NT2/D1 (cell line): Measurements from ENCODE around the gene SNAP29.
"Not testable (repeated sequence)": the region's sequence is repeated elsewhere in the genome, so short reads cannot be mapped to it uniquely, and the experiment has no call there.

Experiments
- SUZ12 ChIP-seq: IDR thresholded peaks from 2 replicates; pipeline ENCODE4 v1.6.1; 2011; ENCODE audit not compliant: insufficient read length, insufficient read depth; ENCODE audit errors: extremely low read depth
- YY1 ChIP-seq: IDR thresholded peaks from 2 replicates; pipeline ENCODE4 v1.6.1; 2011; ENCODE audit not compliant: insufficient read length, insufficient read depth
- ZNF274 ChIP-seq: IDR thresholded peaks from 2 replicates; pipeline ENCODE4 v1.6.1; 2011; ENCODE audit warnings: mild to moderate bottlenecking, low read depth, low read length

DNA sequence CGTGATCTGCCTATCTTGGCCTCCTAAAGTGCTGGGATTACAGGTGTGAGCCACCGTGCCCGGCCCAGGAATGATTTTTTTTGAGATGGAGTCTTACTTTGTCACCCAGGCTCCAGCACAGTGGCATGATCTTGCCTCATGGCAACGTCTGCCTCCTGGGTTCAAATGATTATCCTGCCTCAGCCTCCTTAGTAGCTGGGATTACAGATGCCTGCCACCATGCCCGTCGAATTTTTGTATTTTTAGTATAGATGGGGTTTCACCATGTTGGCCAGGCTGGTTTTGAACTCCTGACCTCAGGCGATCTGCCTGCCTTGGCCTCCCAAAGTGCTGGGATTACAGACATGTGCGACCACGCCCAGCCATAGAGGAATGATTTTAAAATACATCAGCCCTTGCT lies 76.2 kb downstream of the SNAP29 start:
- not testable (repeated sequence) for TF ChIP-seq ZNF274, YY1, SUZ12
